Heart left ventricle (tissue), 16 donors: ENCODE results near the gene SLC15A3. TPM values are rescaled to one million over a fixed set of nuclear protein-coding genes. Genes with fewer than 3 reads are reported as not detected.

Experiments used
- ATAC-seq, 4 donors: fragments of 200-7000 bp; cut with Tn5 transposase; one replicate each; pipeline ENCODE4 v1.9.1; 2020 to 2022; ENCODE audit warnings: moderate library complexity in 4 of 4, mild to moderate bottlenecking in 3 of 4, moderate number of reproducible peaks in 1 of 4
- DNase-seq, 5 donors: peaks; one replicate each; pipeline ENCODE4 v3.0.0-alpha.2; 2020
- H3K27ac ChIP-seq, 12 donors: fragments of 200-600 bp; sonication (generic) in 4 of 12; one replicate each; pipeline versions ENCODE4 v1.5.0 to v1.8.0; 2016 to 2022; ENCODE audit warnings: mild to moderate bottlenecking in 2 of 12
- H3K27me3 ChIP-seq, 9 donors: fragments of 200-600 bp; sonication (generic) in 2 of 9; one replicate each; pipeline versions ENCODE4 v1.5.1 to v1.8.0; 2016 to 2022; ENCODE audit warnings: mild to moderate bottlenecking in 3 of 9
- H3K36me3 ChIP-seq, 9 donors: fragments of 200-600 bp; sonication (generic) in 2 of 9; one replicate each; pipeline versions ENCODE4 v1.5.0 to v1.8.0; 2018 to 2022; ENCODE audit warnings: mild to moderate bottlenecking in 2 of 9
- H3K4me1 ChIP-seq, 12 donors: fragments of 200-600 bp; sonication (generic) in 4 of 12; one replicate each; pipeline versions ENCODE4 v1.5.0 to v1.8.0; 2016 to 2022; ENCODE audit warnings: mild to moderate bottlenecking in 3 of 12
- H3K4me3 ChIP-seq, 12 donors: fragments of 200-600 bp; sonication (generic) in 4 of 12; one replicate each; pipeline versions ENCODE4 v1.5.0 to v1.8.0; 2017 to 2022; ENCODE audit warnings: mild to moderate bottlenecking in 9 of 12, moderate library complexity in 4 of 12
- H3K9me3 ChIP-seq, 12 donors: fragments of 200-600 bp; sonication (generic) in 4 of 12; one replicate each; pipeline versions ENCODE4 v1.5.0 to v1.8.0; 2016 to 2022; ENCODE audit warnings: mild to moderate bottlenecking in 1 of 12
- POLR2A ChIP-seq, 2 donors: fragments of 450-650 bp; IDR thresholded peaks; one replicate each; pipeline ENCODE4 v1.6.1; 2017; ENCODE audit warnings: antibody characterized with exemption in 2 of 2, mild to moderate bottlenecking in 2 of 2, moderate library complexity in 2 of 2
- WGBS, 4 donors: extraction: QIAGEN DNeasy Blood & Tissue Kit in 2 of 4; methylation state at CpG; one replicate each; pipeline versions ENCODE4 v1.1.5 to v1.1.7; 2013 to 2018; 5-methylcytosine and 5-hydroxymethylcytosine counted together
- intact Hi-C, 10 donors: fragments of 100-400 bp; cut with DNase I; formaldehyde crosslinking; loops; one replicate each; pipeline versions ENCODE4 v1.11.1 to v1.14.2; 2022
- polyA plus RNA-seq, 2 donors: library from polyadenylated mRNA; stranded (reverse); fragments of 200-250 nt; gene quantifications; one replicate each; pipeline ENCODE4 v1.2.3, GENCODE V29; 2013
- total RNA-seq, 9 donors: library from RNA; depleted of rRNA in 2 of 9; stranded (reverse); fragments of >200 nt in 2 of 9; fragmentation: NEBNext Ultra II Directional in 3 of 9; extraction: Animal tissue kit (Norgen Biotek cat#: 25700) in 3 of 9; gene quantifications; one replicate each; pipeline versions ENCODE4 v1.1.0 to v1.2.4, GENCODE V29; 2016 to 2023
- TF ChIP-seq, protein P1 (sequence below), 12 donors: fragments of 200-600 bp; sonication (generic) in 4 of 12; IDR thresholded peaks; one replicate each; pipeline versions ENCODE4 v1.5.0 to v1.8.0; 2018 to 2022; ENCODE audit warnings: antibody characterized with exemption in 12 of 12, mild to moderate bottlenecking in 5 of 12
- donor health status: ischemic (EF 13 %, LVEDD 7.1; RV severe dilation, severe dysfunction).
- donor health status: healthy with polysubstance abuse.
- donor health status: DM: no; HTN: yes; CAD: no.
- donor health status: DM: no; HTN: no; CAD: no.
- donor health status: ischemic (EF 25% LVEDD 6.9; RV normal size, moderate dysfunction).
- donor health status: ischemic (EF 25% LVEDD 5.7; RV mildly dilated, moderate dysfunction).
- donor health status: healthy.
- donor health status: DM: yes; HTN: yes; CAD: no.
- donor health status: ischemic (EF 35%, LVEDD 5.7; RV mildly dilated, moderate dysfunction).
- donor health status: nonischemic (EF 11% LVEDD 7.7; RV severe dilation, severe dysfunction).
- donor health status: DM: yes; HTN: yes; CAD: no.
- donor health status: PGD.
- donor health status: ischemic (EF 29% LVEDD 5.4; RV normal size, mild dysfunction).
- donor health status: nonischemic (EF 23%, LVEDD 6.1; RV moderate dilation, normal function).

The SLC15A3 gene
- total and polyA plus RNA-seq, 11 donors, result 11.9 to 85.1 (median 19.1) TPM

DNA sequence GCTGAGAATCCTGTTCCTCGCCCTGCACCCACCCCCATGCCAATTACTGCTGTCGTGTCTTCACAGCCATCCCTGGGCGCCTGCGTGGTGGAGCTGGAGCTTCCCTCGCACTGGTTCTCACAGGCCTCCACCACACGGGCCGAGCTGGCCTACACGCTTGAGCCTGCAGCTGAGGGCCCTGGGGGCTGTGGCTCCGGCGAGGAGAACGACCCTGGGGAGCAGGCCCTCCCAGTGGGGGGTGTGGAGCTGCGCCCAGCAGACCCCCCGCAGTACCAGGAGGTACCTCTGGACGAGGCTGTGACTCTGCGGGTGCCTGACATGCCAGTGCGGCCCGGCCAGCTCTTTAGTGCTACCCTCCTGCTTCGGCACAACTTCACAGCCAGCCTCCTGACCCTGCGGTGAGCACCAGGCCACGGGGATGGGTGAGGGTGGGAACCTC, 23.4 kb downstream of the SLC15A3 start:
- WGBS, 4 donors, result 86 to 98% (median 95%) methylated on average over 13 to 20 of the region's 20 CpGs
- Histone ChIP-seq H3K4me1 (peaks cover 0 to 22% (median 11%) of the 10 kb centered on the region in 12 donors), H3K27ac (no peak overlapping the region), H3K9me3 (no peaks in the 10 kb centered on the region), H3K27me3 (peaks cover 0 to 32% (median 0%) of the 10 kb centered on the region in 9 donors), H3K4me3 (no peak overlapping the region), H3K36me3 (peaks cover 0 to 4% (median 0%) of the 10 kb centered on the region in 9 donors)
- ATAC-seq (no peak), DNase-seq (no peak)
- intact Hi-C loops, result no loop called here
- TF ChIP-seq, protein P1, sequence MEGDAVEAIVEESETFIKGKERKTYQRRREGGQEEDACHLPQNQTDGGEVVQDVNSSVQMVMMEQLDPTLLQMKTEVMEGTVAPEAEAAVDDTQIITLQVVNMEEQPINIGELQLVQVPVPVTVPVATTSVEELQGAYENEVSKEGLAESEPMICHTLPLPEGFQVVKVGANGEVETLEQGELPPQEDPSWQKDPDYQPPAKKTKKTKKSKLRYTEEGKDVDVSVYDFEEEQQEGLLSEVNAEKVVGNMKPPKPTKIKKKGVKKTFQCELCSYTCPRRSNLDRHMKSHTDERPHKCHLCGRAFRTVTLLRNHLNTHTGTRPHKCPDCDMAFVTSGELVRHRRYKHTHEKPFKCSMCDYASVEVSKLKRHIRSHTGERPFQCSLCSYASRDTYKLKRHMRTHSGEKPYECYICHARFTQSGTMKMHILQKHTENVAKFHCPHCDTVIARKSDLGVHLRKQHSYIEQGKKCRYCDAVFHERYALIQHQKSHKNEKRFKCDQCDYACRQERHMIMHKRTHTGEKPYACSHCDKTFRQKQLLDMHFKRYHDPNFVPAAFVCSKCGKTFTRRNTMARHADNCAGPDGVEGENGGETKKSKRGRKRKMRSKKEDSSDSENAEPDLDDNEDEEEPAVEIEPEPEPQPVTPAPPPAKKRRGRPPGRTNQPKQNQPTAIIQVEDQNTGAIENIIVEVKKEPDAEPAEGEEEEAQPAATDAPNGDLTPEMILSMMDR (IDR thresholded peaks at IDR 0.05), result no peak
- TF ChIP-seq POLR2A (IDR thresholded peaks at IDR 0.05), result no peak

DNA sequence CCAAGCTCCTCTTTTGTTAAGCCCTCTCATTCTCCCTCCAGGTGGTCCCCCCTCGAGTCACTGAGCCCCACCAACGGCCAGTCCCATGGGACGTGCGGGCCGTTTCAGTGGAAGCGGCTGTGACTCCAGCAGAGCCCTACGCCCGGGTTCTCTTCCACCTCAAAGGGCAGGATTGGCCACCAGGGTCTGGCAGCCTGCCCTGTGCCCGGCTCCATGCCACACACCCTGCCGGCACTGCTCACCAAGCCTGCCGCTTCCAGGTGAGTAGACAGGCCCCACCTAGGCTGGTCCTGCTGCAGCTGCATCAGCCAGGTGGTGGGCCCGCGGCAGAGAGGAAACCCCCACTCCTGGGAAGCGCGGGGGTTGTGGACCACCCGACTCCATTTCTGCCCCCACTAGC, 24.4 kb downstream of the SLC15A3 start:
- WGBS, 4 donors, result 86 to 92% (median 87%) methylated on average over 16 of the region's 16 CpGs
- Histone ChIP-seq H3K4me1 (peaks cover 0 to 24% (median 12%) of the 10 kb centered on the region in 12 donors), H3K4me3 (no peak overlapping the region), H3K9me3 (no peaks in the 10 kb centered on the region), H3K27me3 (peaks cover 0 to 35% (median 0%) of the 10 kb centered on the region in 9 donors), H3K36me3 (peaks cover 0 to 9% (median 7%) of the 10 kb centered on the region in 9 donors), H3K27ac (no peak overlapping the region)
- ATAC-seq (no peak), DNase-seq (no peak)
- intact Hi-C loops, result no loop called here
- TF ChIP-seq, protein P1 (IDR thresholded peaks at IDR 0.05), result no peak
- TF ChIP-seq POLR2A (IDR thresholded peaks at IDR 0.05), result no peak

DNA sequence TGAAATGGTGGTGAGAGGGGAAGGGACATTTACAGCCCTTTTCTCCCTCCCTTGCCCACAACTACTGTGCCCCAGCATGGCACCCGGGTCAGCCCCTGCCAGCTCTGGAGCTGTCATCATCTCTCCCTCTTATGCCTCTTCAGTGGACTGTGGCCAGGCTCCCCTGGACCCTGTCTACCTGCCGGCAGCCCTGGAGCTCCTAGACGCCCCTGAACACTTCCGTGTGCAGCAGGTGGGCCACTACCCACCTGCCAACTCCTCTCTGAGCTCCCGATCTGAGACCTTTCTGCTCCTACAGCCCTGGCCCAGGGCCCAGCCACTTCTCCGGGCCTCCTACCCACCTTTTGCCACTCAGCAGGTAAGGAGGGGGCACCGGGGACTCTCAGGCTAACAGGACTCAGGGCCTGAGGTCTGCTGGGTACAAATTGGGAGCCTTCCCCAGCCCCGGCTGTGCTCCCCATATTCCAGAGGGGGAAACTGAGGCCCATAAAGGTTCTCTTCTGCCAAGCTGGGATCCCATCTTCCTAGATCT, 24.8 kb downstream of the SLC15A3 start:
- no peak overlapping the region for H3K27ac ChIP-seq
- peaks cover 0 to 24% (median 12%) of the 10 kb centered on the region in 12 donors for H3K4me1 ChIP-seq
- ATAC-seq (no peak), DNase-seq (no peak)
- peaks cover 0 to 14% (median 12%) of the 10 kb centered on the region in 9 donors for H3K36me3 ChIP-seq
- peaks cover 0 to 35% (median 0%) of the 10 kb centered on the region in 9 donors for H3K27me3 ChIP-seq
- no peak overlapping the region for H3K4me3 ChIP-seq
- no peak for TF ChIP-seq POLR2A (IDR thresholded peaks at IDR 0.05)
- TF ChIP-seq, protein P1 (IDR thresholded peaks at IDR 0.05), result no peak
- intact Hi-C loops, result no loop called here
- no peaks in the 10 kb centered on the region for H3K9me3 ChIP-seq
- 86 to 92% (median 89%) methylated on average over 8 of the region's 8 CpGs for WGBS, 4 donors

DNA sequence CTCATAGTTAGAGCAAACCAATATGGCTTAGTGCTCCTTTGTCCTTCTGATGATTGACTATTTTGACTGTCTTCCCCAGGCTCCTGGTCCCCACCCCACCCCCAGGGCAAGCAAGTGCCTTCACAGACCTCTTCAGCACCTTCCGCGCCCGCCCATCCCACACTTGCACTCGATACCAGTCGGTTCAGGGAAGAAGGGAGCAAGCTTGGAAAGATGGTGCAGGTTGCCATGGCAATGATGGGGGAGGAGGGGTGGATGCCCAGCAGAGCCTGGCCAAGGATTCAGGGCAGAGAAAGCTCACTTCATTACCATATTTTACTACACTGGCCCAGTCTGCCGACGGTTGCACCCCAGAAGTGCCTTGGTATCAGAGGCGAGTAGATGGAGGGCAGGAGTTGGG, 25.5 kb downstream of the SLC15A3 start:
- Histone ChIP-seq H3K4me1 (peaks cover 0 to 24% (median 12%) of the 10 kb centered on the region in 12 donors), H3K4me3 (no peak overlapping the region), H3K27ac (no peak overlapping the region), H3K36me3 (peaks cover 1 to 19% (median 17%) of the 10 kb centered on the region in 9 donors), H3K27me3 (peaks cover 0 to 35% (median 0%) of the 10 kb centered on the region in 9 donors), H3K9me3 (no peaks in the 10 kb centered on the region)
- TF ChIP-seq POLR2A (IDR thresholded peaks at IDR 0.05), result no peak
- TF ChIP-seq, protein P1 (IDR thresholded peaks at IDR 0.05), result no peak
- DNase-seq, result no peak
- no peak for ATAC-seq
- intact Hi-C loops, result no loop called here
- 93 to 95% (median 94%) methylated on average over 8 of the region's 8 CpGs for WGBS, 4 donors
